Measurements from ENCODE around the gene PIK3R5.

The PIK3R5 gene

GRCh38 chr17:8952191-8952590, 13.3 kb downstream of the PIK3R5 start:
- no peak for DNase-seq

- DNase-seq = no peak
These were observed 14.3 kb downstream of the PIK3R5 start for GRCh38 chr17:8951206-8951605.

- DNase-seq = no peak
These were observed 16.3 kb downstream of the PIK3R5 start for GRCh38 chr17:8949061-8949661.

GRCh38 chr17:8948462-8948861, 17.0 kb downstream of the PIK3R5 start:
- no peak for DNase-seq

GRCh38 chr17:8947201-8947600, 18.3 kb downstream of the PIK3R5 start:
- DNase-seq = no peak

GRCh38 chr17:8946476-8946875, 19.0 kb downstream of the PIK3R5 start:
- no peak for DNase-seq

GRCh38 chr17:8946071-8946470, 19.4 kb downstream of the PIK3R5 start:
- DNase-seq = no peak

GRCh38 chr17:8944748-8945147, 20.8 kb downstream of the PIK3R5 start:
- no peak for DNase-seq

GRCh38 chr17:8944083-8944482, 21.4 kb downstream of the PIK3R5 start:
- DNase-seq = no peak

GRCh38 chr17:8941980-8942622, 23.4 kb downstream of the PIK3R5 start:
- no peak for DNase-seq

- no peak for DNase-seq
These were observed 24.0 kb downstream of the PIK3R5 start for GRCh38 chr17:8941520-8941919.

GRCh38 chr17:8940866-8941471, 24.5 kb downstream of the PIK3R5 start:
- no peak for DNase-seq

- DNase-seq = no peak
These were observed 25.8 kb downstream of the PIK3R5 start for GRCh38 chr17:8939496-8940334.

GRCh38 chr17:8938933-8939332, 26.6 kb downstream of the PIK3R5 start:
- no peak for DNase-seq

- no peak for DNase-seq
These were observed 30.3 kb downstream of the PIK3R5 start for GRCh38 chr17:8935191-8935590.

- no peak for DNase-seq
These were observed 31.2 kb downstream of the PIK3R5 start for GRCh38 chr17:8934346-8934745.

- DNase-seq = no peak
These were observed 34.9 kb downstream of the PIK3R5 start for GRCh38 chr17:8930649-8931048.

- no peak for DNase-seq
These were observed 37.2 kb downstream of the PIK3R5 start for GRCh38 chr17:8928347-8928746.

GRCh38 chr17:8927395-8927794, 38.1 kb downstream of the PIK3R5 start:
- DNase-seq = no peak

- DNase-seq = no peak
These were observed 39.7 kb downstream of the PIK3R5 start for GRCh38 chr17:8925808-8926207.

GRCh38 chr17:8925141-8925540, 40.4 kb downstream of the PIK3R5 start:
- DNase-seq = no peak

- DNase-seq = no peak
These were observed 40.9 kb downstream of the PIK3R5 start for GRCh38 chr17:8924595-8924994.

- no peak for DNase-seq
These were observed 41.7 kb downstream of the PIK3R5 start for GRCh38 chr17:8923762-8924161.

GRCh38 chr17:8922928-8923327, 42.6 kb downstream of the PIK3R5 start:
- no peak for DNase-seq

All from NCI-H2029 treated with DMSO at 0.1 percent for 48 hours (cell line).